ENCODE data around the gene TXNRD1. TPM values are rescaled to one million over a fixed set of nuclear protein-coding genes. Genes with fewer than 3 reads are reported as not detected.

Gene TXNRD1
- total RNA-seq: 10 to 100 TPM; 19.1 to 73.5 (median 41.7) TPM
- 10 to 100 TPM; 22.3 to 23.5 TPM for polyA plus RNA-seq
- 50.3 reads per million, percentile 71 among the genes with 10 or more reads in this experiment for total RNA-seq

DNA sequence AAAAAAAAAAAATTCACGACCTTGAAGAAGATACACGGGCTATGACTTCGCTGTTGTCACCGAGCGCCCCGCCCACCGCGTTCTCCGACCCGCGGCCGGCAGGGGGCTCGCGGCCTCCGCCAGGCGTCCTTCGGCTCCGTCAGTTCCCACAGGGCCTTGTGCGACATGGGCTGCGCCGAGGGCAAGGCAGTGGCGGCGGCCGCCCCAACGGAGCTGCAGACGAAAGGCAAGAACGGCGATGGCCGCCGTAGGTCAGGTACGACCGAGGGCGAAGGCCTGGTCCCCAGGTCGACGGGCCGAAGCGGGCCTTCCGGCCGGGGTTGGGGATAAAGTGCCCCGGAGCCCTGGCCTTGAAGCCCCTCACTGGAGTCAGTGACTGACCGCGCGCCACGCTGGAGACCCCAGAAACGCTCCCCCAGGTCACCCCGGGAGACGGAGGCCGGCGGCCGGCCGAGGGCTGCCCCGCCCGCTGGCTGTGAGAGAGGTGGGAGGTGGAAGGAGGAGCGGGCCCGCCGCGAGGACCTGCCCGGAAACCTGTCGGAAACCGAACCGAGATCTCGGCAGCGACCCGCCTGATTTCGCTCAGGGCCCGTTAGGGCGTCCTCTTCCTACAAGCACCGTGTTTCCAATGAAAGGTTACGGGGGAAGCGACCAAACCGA lies at the start of gene TXNRD1:
TXNRD1 (plus strand) TSS at position 142 of the 660 bp plus-strand sequence; CDS start at position 166, 24 bp downstream.
- POLR2A ChIA-PET: interaction anchor here (1.0 to 1.6 kb wide), 2 partner anchors 71 to 88 kb away, joined by 4 read pairs; partner anchors contain the start of gene EID3
- Mint-ChIP-seq H3K36me3 (peaks cover 0 to 5% (median 0%) of the 10 kb centered on the region in 5 donors), H3K27me3 (peaks cover 0 to 8% (median 0%) of the 10 kb centered on the region in 5 donors), H3K4me3 (peak within 1 kb of the TSS; percentile 79 to 89 (median 84)), H3K27ac (peak within 1 kb of the TSS; percentile 64 to 86 (median 72)), H3K9me3 (no peaks in the 10 kb centered on the region), H3K4me1 (peaks cover 15 to 41% (median 26%) of the 10 kb centered on the region in 7 donors)
- Histone ChIP-seq H3K27me3 (ENCODE audit: control insufficient read depth in 2 of 2, insufficient read depth in 2 of 2, low read length in 2 of 2) (no peaks in the 10 kb centered on the region), H3K4me3 (ENCODE audit: low read length) (peak within 1 kb of the TSS; percentile 69), H3K36me3 (ENCODE audit: control insufficient read depth in 2 of 3, insufficient read depth in 3 of 3, low read length in 3 of 3) (no peaks in the 10 kb centered on the region), H3K4me1 (ENCODE audit: control insufficient read depth in 2 of 2, insufficient read depth in 2 of 2, low read length in 2 of 2) (peaks cover 0 to 5% of the 10 kb centered on the region in 2 donors), H3K27ac (ENCODE audit: low read depth, low read length) (peak within 1 kb of the TSS; percentile 64), H3K9me3 (ENCODE audit: control insufficient read depth in 2 of 3, low read length in 3 of 3) (no peaks in the 10 kb centered on the region)
- CTCF ChIA-PET: interaction anchor here (0.7 to 1.2 kb wide), 7 partner anchors 72 to 928 kb away, joined by 3 to 8 read pairs (median 4); partner anchors contain the start of gene EID3
- intact Hi-C loops (cut with micrococcal nuclease): loop anchor here (1.0 to 10.0 kb wide), 13 partner anchors 14 to 892 kb away; partner anchors contain the start of genes EID3 (in 2 of the 2), SLC41A2 (in 2 of the 2), CHST11 (in 1 of the 2) and NFYB (in 1 of the 2)
- DNase-seq: peak; percentile 70 to 84 (median 81)
- ATAC-seq: peak; percentile 97

DNA sequence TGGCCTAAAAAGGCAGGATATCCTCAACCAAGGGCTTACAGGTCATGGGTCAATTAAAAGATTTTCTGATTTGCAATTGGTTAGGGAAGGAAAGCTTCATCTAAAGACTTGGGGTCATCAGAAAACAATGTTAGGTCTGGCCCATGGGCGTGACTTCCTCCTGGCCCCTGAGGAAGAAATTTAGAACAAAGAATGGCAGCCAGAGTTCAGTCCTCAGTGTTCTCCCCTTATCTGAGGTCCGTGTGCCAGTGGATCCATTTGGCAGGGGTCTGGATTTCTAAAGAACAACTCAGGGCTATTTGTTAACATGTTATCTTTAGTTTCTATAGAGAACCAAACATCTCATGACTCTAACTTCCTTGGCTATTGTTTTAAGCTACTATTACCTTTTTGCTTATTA lies 49.8 kb upstream of the TXNRD1 start:
- DNase-seq (no peak), ATAC-seq (no peak)
- Mint-ChIP-seq H3K4me3 (no peak overlapping the region), H3K9me3 (no peaks in the 10 kb centered on the region), H3K27ac (no peak overlapping the region), H3K27me3 (peaks cover 0 to 13% (median 5%) of the 10 kb centered on the region in 5 donors), H3K36me3 (no peaks in the 10 kb centered on the region), H3K4me1 (no peaks in the 10 kb centered on the region)
- Histone ChIP-seq H3K27ac (ENCODE audit: low read depth, low read length) (no peak overlapping the region), H3K9me3 (ENCODE audit: control insufficient read depth in 2 of 3, low read length in 3 of 3) (no peaks in the 10 kb centered on the region), H3K27me3 (ENCODE audit: control insufficient read depth in 2 of 2, insufficient read depth in 2 of 2, low read length in 2 of 2) (no peaks in the 10 kb centered on the region), H3K36me3 (ENCODE audit: control insufficient read depth in 2 of 3, insufficient read depth in 3 of 3, low read length in 3 of 3) (no peaks in the 10 kb centered on the region), H3K4me3 (ENCODE audit: low read length) (no peak overlapping the region), H3K4me1 (ENCODE audit: control insufficient read depth in 2 of 2, insufficient read depth in 2 of 2, low read length in 2 of 2) (no peaks in the 10 kb centered on the region)
- POLR2A ChIA-PET: no interaction called here
- intact Hi-C loops (cut with micrococcal nuclease): no loop called here
- CTCF ChIA-PET: no interaction called here

DNA sequence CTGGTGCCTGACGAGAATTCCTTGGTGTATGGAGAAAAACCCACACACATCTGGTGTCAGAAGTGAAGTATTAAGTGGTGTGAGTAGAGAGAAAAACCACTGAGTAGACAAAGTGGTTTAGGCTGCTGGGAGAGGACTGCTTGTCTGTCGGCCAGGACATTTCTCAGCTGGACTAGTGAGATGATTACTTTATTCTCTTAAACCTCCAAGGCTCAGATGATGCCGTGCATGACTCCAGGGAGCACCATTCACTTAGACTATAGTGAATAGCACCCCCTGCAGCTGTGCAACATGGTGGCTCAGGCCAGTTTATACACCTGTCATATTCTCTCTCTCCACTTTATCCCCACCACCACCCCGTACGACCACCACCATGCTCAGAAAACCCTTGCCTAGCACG lies 49.1 kb upstream of the TXNRD1 start:
- no peak for ATAC-seq
- Histone ChIP-seq H3K9me3 (ENCODE audit: control insufficient read depth in 2 of 3, low read length in 3 of 3) (no peaks in the 10 kb centered on the region), H3K27me3 (ENCODE audit: control insufficient read depth in 2 of 2, insufficient read depth in 2 of 2, low read length in 2 of 2) (no peaks in the 10 kb centered on the region), H3K36me3 (ENCODE audit: control insufficient read depth in 2 of 3, insufficient read depth in 3 of 3, low read length in 3 of 3) (no peaks in the 10 kb centered on the region), H3K4me1 (ENCODE audit: control insufficient read depth in 2 of 2, insufficient read depth in 2 of 2, low read length in 2 of 2) (no peaks in the 10 kb centered on the region), H3K4me3 (ENCODE audit: low read length) (no peak overlapping the region), H3K27ac (ENCODE audit: low read depth, low read length) (no peak overlapping the region)
- Mint-ChIP-seq H3K9me3 (no peaks in the 10 kb centered on the region), H3K27ac (no peak overlapping the region), H3K27me3 (peaks cover 0 to 16% (median 5%) of the 10 kb centered on the region in 5 donors), H3K4me1 (no peaks in the 10 kb centered on the region), H3K4me3 (no peak overlapping the region), H3K36me3 (no peaks in the 10 kb centered on the region)
- POLR2A ChIA-PET: no interaction called here
- DNase-seq: no peak
- CTCF ChIA-PET: no interaction called here
- intact Hi-C loops (cut with micrococcal nuclease): no loop called here

DNA sequence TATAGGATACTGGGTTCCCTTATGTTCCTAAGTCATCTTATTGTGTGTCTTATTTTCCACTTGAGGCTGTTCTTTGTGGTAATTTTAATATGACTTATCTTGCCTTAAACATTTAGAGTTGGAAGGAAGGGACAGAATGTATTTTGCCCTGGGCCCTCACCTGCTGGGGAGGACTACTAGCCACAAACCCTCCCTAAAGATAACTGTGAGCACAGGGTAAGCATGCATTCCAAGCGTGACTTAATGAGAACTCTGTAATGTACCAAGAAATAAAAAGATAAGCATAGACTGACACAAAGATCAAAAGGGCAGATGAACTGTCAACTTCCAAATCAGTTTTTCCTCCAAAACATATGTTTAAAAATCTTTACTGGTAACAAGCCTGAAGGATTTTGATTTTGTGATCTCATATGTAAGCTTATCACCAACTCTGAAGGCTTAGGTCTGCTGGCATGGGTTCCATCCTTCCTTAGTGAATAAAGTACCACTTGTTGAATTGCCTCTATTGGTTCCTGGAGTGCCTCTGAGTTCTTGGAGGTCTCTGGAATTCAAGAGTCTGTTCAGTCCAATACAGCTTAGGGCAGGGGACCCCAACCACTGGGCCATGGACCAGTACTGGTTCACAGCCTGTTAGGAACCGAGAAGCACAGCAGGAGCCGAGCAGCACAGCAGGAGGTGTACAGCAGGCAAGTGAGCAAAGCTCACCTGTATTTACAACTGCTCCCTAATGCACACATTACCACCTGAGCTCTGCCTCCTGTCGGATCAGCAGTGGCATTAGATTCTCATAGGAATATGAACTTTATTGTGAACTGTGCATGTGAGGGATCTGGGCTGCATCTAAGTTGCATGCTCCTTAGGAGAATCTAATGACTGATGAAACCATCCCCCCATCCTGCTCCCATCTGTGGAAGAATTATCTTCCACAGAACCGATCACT lies 47.8 kb upstream of the TXNRD1 start:
- H3K4me3 ChIP-seq (ENCODE audit: low read length): no peak overlapping the region
- H3K4me1 ChIP-seq (ENCODE audit: control insufficient read depth in 2 of 2, insufficient read depth in 2 of 2, low read length in 2 of 2): no peaks in the 10 kb centered on the region
- intact Hi-C loops (cut with micrococcal nuclease): no loop called here
- CTCF ChIA-PET: interaction anchor here (0.6 to 0.7 kb wide), 2 partner anchors 33 to 230 kb away, joined by 3 to 7 read pairs; no protein-coding TSS in a partner anchor
- DNase-seq (no peak), ATAC-seq (no peak)
- Mint-ChIP-seq H3K4me3 (no peak overlapping the region), H3K4me1 (no peaks in the 10 kb centered on the region), H3K9me3 (no peaks in the 10 kb centered on the region), H3K36me3 (no peaks in the 10 kb centered on the region), H3K27me3 (peaks cover 0 to 16% (median 0%) of the 10 kb centered on the region in 5 donors), H3K27ac (no peak overlapping the region)
- H3K27ac ChIP-seq (ENCODE audit: low read depth, low read length): no peak overlapping the region
- no peaks in the 10 kb centered on the region for H3K9me3 ChIP-seq (ENCODE audit: control insufficient read depth in 2 of 3, low read length in 3 of 3)
- POLR2A ChIA-PET: no interaction called here
- no peaks in the 10 kb centered on the region for H3K27me3 ChIP-seq (ENCODE audit: control insufficient read depth in 2 of 2, insufficient read depth in 2 of 2, low read length in 2 of 2)
- no peaks in the 10 kb centered on the region for H3K36me3 ChIP-seq (ENCODE audit: control insufficient read depth in 2 of 3, insufficient read depth in 3 of 3, low read length in 3 of 3)

DNA sequence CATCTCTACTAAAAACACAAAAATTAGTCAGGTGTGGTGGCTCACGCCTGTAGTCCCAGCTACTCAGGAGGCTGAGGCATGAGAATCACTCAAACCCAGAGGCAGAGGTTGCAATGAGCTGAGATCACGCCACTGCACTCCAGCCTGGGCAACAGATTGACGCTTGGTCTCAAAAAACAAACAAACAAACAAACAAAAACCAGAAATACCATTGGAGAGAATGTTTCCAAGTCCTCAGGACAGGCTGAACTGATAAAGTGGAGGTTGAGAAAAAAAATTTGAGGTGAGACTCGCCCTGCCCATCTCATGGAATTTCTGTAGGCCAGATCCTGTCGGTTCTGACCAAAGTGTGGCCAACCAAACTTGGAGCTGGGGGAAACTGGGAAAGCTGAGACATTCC lies 47.0 kb upstream of the TXNRD1 start:
- H3K9me3 Mint-ChIP-seq: no peaks in the 10 kb centered on the region
- DNase-seq (no peak), ATAC-seq (no peak)
- CTCF ChIA-PET: no interaction called here
- Histone ChIP-seq H3K4me1 (ENCODE audit: control insufficient read depth in 2 of 2, insufficient read depth in 2 of 2, low read length in 2 of 2) (no peaks in the 10 kb centered on the region), H3K27me3 (ENCODE audit: control insufficient read depth in 2 of 2, insufficient read depth in 2 of 2, low read length in 2 of 2) (no peaks in the 10 kb centered on the region), H3K36me3 (ENCODE audit: control insufficient read depth in 2 of 3, insufficient read depth in 3 of 3, low read length in 3 of 3) (no peaks in the 10 kb centered on the region), H3K9me3 (ENCODE audit: control insufficient read depth in 2 of 3, low read length in 3 of 3) (no peaks in the 10 kb centered on the region), H3K4me3 (ENCODE audit: low read length) (no peak overlapping the region), H3K27ac (ENCODE audit: low read depth, low read length) (no peak overlapping the region)
- H3K27ac Mint-ChIP-seq: no peak overlapping the region
- H3K36me3 Mint-ChIP-seq: no peaks in the 10 kb centered on the region
- intact Hi-C loops (cut with micrococcal nuclease): no loop called here
- no peak overlapping the region for H3K4me3 Mint-ChIP-seq
- POLR2A ChIA-PET: no interaction called here
- no peaks in the 10 kb centered on the region for H3K4me1 Mint-ChIP-seq
- peaks cover 0 to 16% (median 0%) of the 10 kb centered on the region in 5 donors for H3K27me3 Mint-ChIP-seq

DNA sequence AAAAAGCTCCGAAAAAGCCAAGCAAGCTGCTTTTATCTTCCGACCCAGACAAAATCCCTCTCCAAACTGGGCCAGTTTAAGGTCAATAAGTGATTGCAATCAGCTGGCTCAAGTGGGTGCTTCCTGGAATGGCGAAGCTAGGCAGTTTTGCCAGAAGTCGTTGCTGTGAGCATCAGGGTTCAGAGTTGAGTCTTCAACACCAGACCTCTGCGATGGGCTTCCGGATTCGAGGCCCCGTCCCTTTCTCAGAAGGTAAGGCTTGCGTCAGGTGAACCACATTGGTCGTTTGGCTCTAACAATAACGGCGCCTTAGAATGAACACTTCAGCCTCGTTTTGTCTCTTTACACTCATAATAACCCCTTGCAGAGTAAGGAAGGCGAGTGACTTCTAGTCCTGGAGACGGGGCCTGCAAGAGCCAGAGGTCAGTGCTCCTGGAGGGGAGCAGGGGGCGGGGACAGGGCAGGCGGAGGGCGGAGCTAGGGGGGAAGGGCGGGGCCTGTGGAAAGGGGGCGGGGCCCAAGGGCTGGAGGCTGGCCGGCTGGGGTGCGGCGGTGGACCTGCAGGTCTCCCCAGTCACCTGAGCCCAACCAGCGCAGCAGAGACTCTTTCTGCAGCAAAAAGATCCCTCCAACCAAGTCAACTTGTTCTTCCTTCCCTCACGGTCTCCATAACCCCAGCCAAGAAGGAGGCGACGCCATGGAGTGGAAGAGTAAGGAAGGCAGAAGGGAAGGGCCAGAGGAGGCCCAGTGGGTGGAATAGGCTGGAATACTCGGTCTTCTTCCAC lies 43.6 kb upstream of the TXNRD1 start:
- Histone ChIP-seq H3K27ac (ENCODE audit: low read depth, low read length) (no peak overlapping the region), H3K27me3 (ENCODE audit: control insufficient read depth in 2 of 2, insufficient read depth in 2 of 2, low read length in 2 of 2) (no peaks in the 10 kb centered on the region), H3K4me3 (ENCODE audit: low read length) (no peak overlapping the region), H3K9me3 (ENCODE audit: control insufficient read depth in 2 of 3, low read length in 3 of 3) (no peaks in the 10 kb centered on the region), H3K36me3 (ENCODE audit: control insufficient read depth in 2 of 3, insufficient read depth in 3 of 3, low read length in 3 of 3) (no peaks in the 10 kb centered on the region), H3K4me1 (ENCODE audit: control insufficient read depth in 2 of 2, insufficient read depth in 2 of 2, low read length in 2 of 2) (no peaks in the 10 kb centered on the region)
- Mint-ChIP-seq H3K36me3 (no peaks in the 10 kb centered on the region), H3K4me3 (no peak overlapping the region), H3K27ac (no peak overlapping the region), H3K4me1 (no peaks in the 10 kb centered on the region), H3K27me3 (peaks cover 0 to 13% (median 0%) of the 10 kb centered on the region in 5 donors), H3K9me3 (no peaks in the 10 kb centered on the region)
- ChIA-PET POLR2A (no interaction called here), CTCF (no interaction called here)
- ATAC-seq (no peak), DNase-seq (no peak)
- intact Hi-C loops (cut with micrococcal nuclease): no loop called here

All from naive thymus-derived CD4-positive, alpha-beta T cell (primary cell).